Endothelial cell of umbilical vein (primary cell): ENCODE measurements around the gene ACKR3.

ENCODE experiments used
- CTCF ChIP-seq, 2 donors: IDR thresholded peaks; 1 replicate in 1 of 2; 2 replicates in 1 of 2; pipeline ENCODE4 v1.5.1; 2011; ENCODE audit warnings: low read length in 2 of 2, mild to moderate bottlenecking in 2 of 2, moderate library complexity in 2 of 2, control low read depth in 1 of 2, inconsistent platforms in 1 of 2, low read depth in 1 of 2; ENCODE audit not compliant: insufficient read depth in 1 of 2; ENCODE audit errors: extremely low read depth in 1 of 2
- EZH2 ChIP-seq: IDR thresholded peaks from 2 replicates; pipeline ENCODE4 v1.6.1; 2012; ENCODE audit warnings: borderline replicate concordance, low read depth, mild to moderate bottlenecking, moderate library complexity, low read length, inconsistent platforms; ENCODE audit not compliant: severe bottlenecking
- FOS ChIP-seq: IDR thresholded peaks from 2 replicates; pipeline ENCODE4 v1.6.1; 2011; ENCODE audit warnings: mild to moderate bottlenecking, low read length, moderate library complexity, borderline replicate concordance; ENCODE audit not compliant: insufficient read depth
- JUN ChIP-seq: IDR thresholded peaks from 2 replicates; pipeline ENCODE4 v1.6.1; 2011; ENCODE audit warnings: borderline replicate concordance, low read depth; ENCODE audit not compliant: insufficient read length, insufficient read depth
- MYC ChIP-seq: IDR thresholded peaks from one replicate; pipeline ENCODE4 v1.6.1; 2011; ENCODE audit warnings: mild to moderate bottlenecking, low read depth, low read length
- POLR2A ChIP-seq: IDR thresholded peaks from 2 replicates; pipeline ENCODE4 v1.6.1; 2012; ENCODE audit warnings: low read depth, mild to moderate bottlenecking, control low read depth, low read length
- POLR2AphosphoS5 ChIP-seq: IDR thresholded peaks from 2 replicates; pipeline ENCODE4 v1.6.1; 2012; ENCODE audit warnings: low read depth, mild to moderate bottlenecking, control low read depth, low read length, moderate library complexity; ENCODE audit not compliant: insufficient read depth
- TF ChIP-seq, protein P1 (sequence below): IDR thresholded peaks from 2 replicates; pipeline ENCODE4 v1.6.1; 2011; ENCODE audit not compliant: insufficient read depth, insufficient read length

- TF ChIP-seq CTCF (IDR thresholded peaks at IDR 0.05; ENCODE audit: extremely low read depth in 1 of 2, insufficient read depth in 1 of 2, low read depth in 1 of 2, low read length in 2 of 2) (no peak), POLR2A (no peak), EZH2 (no peak), MYC (no peak), JUN (no peak), FOS (no peak), POLR2AphosphoS5 (no peak)
- TF ChIP-seq, protein P1, sequence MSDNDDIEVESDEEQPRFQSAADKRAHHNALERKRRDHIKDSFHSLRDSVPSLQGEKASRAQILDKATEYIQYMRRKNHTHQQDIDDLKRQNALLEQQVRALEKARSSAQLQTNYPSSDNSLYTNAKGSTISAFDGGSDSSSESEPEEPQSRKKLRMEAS: no peak
Measured at GRCh38 chr2:236538242-236538641, 31.4 kb upstream of the ACKR3 start.
